Loucy (cell line): Measurements from ENCODE around the gene LHX2.

Experiments used
- H2AFZ ChIP-seq: fragments of 200-600 bp; sonication (generic); 2 replicates; pipeline ENCODE4 v1.6.0; 2016; ENCODE audit warnings: antibody characterized with exemption, mild to moderate bottlenecking, low read length, moderate library complexity
- H3F3A ChIP-seq: fragments of 200-600 bp; 2 replicates; pipeline ENCODE4 v1.6.0; 2016; ENCODE audit warnings: antibody characterized with exemption, low read depth, mild to moderate bottlenecking
- H3K27me3 ChIP-seq: fragments of 200-600 bp; sonication (generic); 2 replicates; pipeline ENCODE4 v1.6.1; 2014; ENCODE audit warnings: low read length, mild to moderate bottlenecking; ENCODE audit not compliant: insufficient read depth, poor library complexity, severe bottlenecking
- H3K36me3 ChIP-seq: fragments of 200-600 bp; sonication (generic); 2 replicates; pipeline ENCODE4 v1.6.1; 2016; ENCODE audit warnings: low read length; ENCODE audit not compliant: insufficient read depth
- H3K4me1 ChIP-seq: fragments of 200-600 bp; sonication (generic); 2 replicates; pipeline ENCODE4 v1.5.1; 2014; ENCODE audit warnings: low read length, mild to moderate bottlenecking; ENCODE audit not compliant: insufficient read depth, poor library complexity, severe bottlenecking
- H3K4me2 ChIP-seq: fragments of 200-600 bp; sonication (generic); 2 replicates; pipeline ENCODE4 v1.6.0; 2014; ENCODE audit warnings: antibody characterized with exemption, low read length, low read depth, mild to moderate bottlenecking; ENCODE audit not compliant: poor library complexity, severe bottlenecking
- H3K4me3 ChIP-seq: fragments of 200-600 bp; sonication (generic); 2 replicates; pipeline ENCODE4 v1.5.1; 2014; ENCODE audit warnings: low read length, mild to moderate bottlenecking, mixed read lengths; ENCODE audit not compliant: poor library complexity, severe bottlenecking
- H3K79me2 ChIP-seq: fragments of 200-600 bp; sonication (generic); 2 replicates; pipeline ENCODE4 v1.6.1; 2014; ENCODE audit warnings: low read length; ENCODE audit not compliant: insufficient read depth
- H3K9ac ChIP-seq: fragments of 200-600 bp; sonication (generic); 2 replicates; pipeline ENCODE4 v1.6.0; 2014; ENCODE audit warnings: mild to moderate bottlenecking, low read depth, low read length, moderate library complexity; ENCODE audit not compliant: poor library complexity, severe bottlenecking
- H3K9me2 ChIP-seq: fragments of 200-600 bp; sonication (generic); replicated peaks from 2 replicates; pipeline ENCODE4 v1.6.1; 2016; ENCODE audit warnings: low read depth, low read length, mixed read lengths
- H3K9me3 ChIP-seq: fragments of 200-600 bp; sonication (generic); 2 replicates; pipeline ENCODE4 v1.6.1; 2014; ENCODE audit warnings: mild to moderate bottlenecking, antibody characterized with exemption, low read length, low read depth; ENCODE audit not compliant: insufficient read depth
- H4K20me1 ChIP-seq: fragments of 200-600 bp; sonication (generic); 2 replicates; pipeline ENCODE4 v1.6.0; 2014; ENCODE audit warnings: antibody characterized with exemption, low read length, mild to moderate bottlenecking; ENCODE audit not compliant: insufficient read depth, poor library complexity, severe bottlenecking
- EZH2phosphoT487 ChIP-seq: fragments of 200-600 bp; IDR thresholded peaks from 2 replicates; pipeline ENCODE4 v1.6.1; 2018; ENCODE audit warnings: antibody characterized with exemption, mild to moderate bottlenecking, moderate library complexity, borderline replicate concordance
- TF ChIP-seq, protein P1 (sequence below): fragments of 200-600 bp; sonication (generic); conservative IDR thresholded peaks from 2 replicates; pipeline ENCODE4 v1.5.1; 2014; ENCODE audit warnings: mild to moderate bottlenecking, antibody characterized with exemption, low read length

LHX2 gene

DNA sequence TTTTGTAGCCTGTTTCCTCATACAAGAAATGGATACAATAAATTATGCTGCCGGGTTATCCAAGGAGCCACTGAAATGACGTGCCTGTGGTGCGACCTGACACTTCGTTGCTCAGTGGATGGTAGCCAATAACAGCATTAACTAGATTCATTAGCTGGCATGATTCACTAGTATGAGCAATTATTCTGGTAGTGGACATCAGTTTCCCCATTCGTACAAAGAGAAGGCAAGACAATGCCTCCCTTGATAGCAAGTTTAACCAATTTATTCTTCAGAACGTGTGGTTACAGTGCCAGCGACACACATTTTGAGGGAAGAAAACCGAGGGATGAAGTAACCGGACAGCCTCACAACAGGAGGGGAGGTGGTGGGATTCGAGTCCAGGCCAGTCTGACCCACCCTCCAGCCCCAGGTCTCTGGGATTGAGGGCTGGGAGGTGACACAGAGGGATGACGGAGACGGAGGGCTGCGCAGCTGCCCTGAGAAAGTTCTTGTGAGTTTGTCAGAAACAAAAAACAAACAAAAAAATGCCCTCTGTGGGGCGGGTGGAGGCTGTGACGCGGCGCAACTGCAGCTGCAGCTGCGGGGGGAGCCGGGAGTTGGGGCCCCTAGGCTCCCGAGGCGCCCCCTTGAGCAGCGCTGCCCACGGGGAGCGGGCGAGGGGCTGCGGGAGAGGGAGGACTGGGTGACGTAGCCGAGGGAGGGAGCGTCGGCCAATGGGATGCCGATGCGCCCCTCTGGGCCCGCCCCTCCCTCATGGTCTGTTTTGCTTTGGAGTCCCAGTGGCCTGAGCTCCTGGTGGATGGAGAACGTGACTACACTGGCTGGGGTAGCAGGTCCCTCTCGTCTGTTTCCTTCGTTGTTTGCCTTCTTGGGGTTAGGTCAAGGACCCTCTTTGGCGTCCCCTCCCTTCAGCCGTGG, 10.9 kb downstream of the LHX2 start:
- Histone ChIP-seq H3K4me3 (no peak overlapping the region), H3K4me2 (no peak overlapping the region), H3K9me3 (no peaks in the 10 kb centered on the region), H3F3A (no peaks in the 10 kb centered on the region), H4K20me1 (no peaks in the 10 kb centered on the region), H3K79me2 (no peaks in the 10 kb centered on the region), H3K27me3 (no peaks in the 10 kb centered on the region), H3K4me1 (no peaks in the 10 kb centered on the region), H2AFZ (no peak overlapping the region), H3K9me2 (no peaks in the 10 kb centered on the region), H3K36me3 (no peaks in the 10 kb centered on the region), H3K9ac (no peak overlapping the region)
- TF ChIP-seq EZH2phosphoT487 = no peak
- TF ChIP-seq, protein P1, sequence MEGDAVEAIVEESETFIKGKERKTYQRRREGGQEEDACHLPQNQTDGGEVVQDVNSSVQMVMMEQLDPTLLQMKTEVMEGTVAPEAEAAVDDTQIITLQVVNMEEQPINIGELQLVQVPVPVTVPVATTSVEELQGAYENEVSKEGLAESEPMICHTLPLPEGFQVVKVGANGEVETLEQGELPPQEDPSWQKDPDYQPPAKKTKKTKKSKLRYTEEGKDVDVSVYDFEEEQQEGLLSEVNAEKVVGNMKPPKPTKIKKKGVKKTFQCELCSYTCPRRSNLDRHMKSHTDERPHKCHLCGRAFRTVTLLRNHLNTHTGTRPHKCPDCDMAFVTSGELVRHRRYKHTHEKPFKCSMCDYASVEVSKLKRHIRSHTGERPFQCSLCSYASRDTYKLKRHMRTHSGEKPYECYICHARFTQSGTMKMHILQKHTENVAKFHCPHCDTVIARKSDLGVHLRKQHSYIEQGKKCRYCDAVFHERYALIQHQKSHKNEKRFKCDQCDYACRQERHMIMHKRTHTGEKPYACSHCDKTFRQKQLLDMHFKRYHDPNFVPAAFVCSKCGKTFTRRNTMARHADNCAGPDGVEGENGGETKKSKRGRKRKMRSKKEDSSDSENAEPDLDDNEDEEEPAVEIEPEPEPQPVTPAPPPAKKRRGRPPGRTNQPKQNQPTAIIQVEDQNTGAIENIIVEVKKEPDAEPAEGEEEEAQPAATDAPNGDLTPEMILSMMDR = no peak

DNA sequence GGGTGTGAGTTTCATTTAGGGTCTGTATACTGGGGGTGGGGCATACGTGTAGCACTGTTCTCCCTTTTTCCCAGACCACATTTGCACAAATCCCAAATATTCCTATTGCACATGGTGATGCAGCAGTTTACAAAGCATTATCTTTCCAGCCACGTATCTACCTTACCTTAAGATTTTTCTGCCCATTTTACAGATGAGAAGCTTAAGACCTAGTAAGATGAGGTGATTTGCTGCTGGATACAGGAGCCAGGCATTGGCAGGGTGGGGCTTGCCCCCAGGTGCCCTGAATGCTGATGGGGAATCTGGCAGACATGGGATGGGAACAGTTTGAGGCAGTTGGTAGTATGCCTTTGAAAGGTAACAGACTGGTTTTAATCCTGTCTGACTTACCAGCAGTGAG, 12.5 kb downstream of the LHX2 start:
- H3K4me1 ChIP-seq = no peaks in the 10 kb centered on the region
- no peaks in the 10 kb centered on the region for H3K79me2 ChIP-seq
- H3K9ac ChIP-seq = no peak overlapping the region
- H3K27me3 ChIP-seq = no peaks in the 10 kb centered on the region
- H3K9me2 ChIP-seq = no peaks in the 10 kb centered on the region
- no peaks in the 10 kb centered on the region for H3F3A ChIP-seq
- H3K36me3 ChIP-seq = no peaks in the 10 kb centered on the region
- no peak overlapping the region for H3K4me2 ChIP-seq
- TF ChIP-seq EZH2phosphoT487 = no peak
- TF ChIP-seq, protein P1 = no peak
- no peaks in the 10 kb centered on the region for H4K20me1 ChIP-seq
- no peaks in the 10 kb centered on the region for H3K9me3 ChIP-seq
- no peak overlapping the region for H2AFZ ChIP-seq
- no peak overlapping the region for H3K4me3 ChIP-seq

DNA sequence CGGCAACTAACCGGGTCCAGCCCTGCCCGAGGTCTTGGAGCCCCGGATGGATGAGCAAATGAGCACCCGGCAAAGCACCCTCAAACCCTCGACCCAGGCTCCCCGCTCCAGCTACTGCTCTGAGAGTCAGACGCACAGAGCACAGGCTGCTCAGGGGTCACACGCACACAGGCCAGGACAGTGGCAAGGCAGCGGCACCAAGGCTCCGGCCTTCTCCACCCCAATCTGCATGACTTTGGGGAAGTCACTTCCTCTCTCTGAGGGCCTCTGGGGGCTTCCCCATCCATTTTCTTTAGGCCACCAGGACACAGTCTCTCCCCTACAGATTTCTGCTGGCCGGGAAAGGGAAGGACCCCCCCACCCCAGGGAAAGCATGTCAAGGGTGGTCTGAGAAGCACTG, 18.0 kb downstream of the LHX2 start:
- H3K27me3 ChIP-seq = no peaks in the 10 kb centered on the region
- H3F3A ChIP-seq = no peaks in the 10 kb centered on the region
- no peaks in the 10 kb centered on the region for H3K9me3 ChIP-seq
- no peak overlapping the region for H3K9ac ChIP-seq
- TF ChIP-seq, protein P1 = no peak
- no peak for TF ChIP-seq EZH2phosphoT487
- H3K36me3 ChIP-seq = no peaks in the 10 kb centered on the region
- no peaks in the 10 kb centered on the region for H4K20me1 ChIP-seq
- no peaks in the 10 kb centered on the region for H3K9me2 ChIP-seq
- no peak overlapping the region for H2AFZ ChIP-seq
- H3K4me3 ChIP-seq = no peak overlapping the region
- H3K79me2 ChIP-seq = no peaks in the 10 kb centered on the region
- H3K4me2 ChIP-seq = no peak overlapping the region
- H3K4me1 ChIP-seq = no peaks in the 10 kb centered on the region
